LNCaP clone FGC (cell line): Measurements from ENCODE around the gene PDLIM4.

ENCODE experiments used
- DNase-seq: peaks from one replicate; pipeline ENCODE4 v3.0.0-alpha.2; 2011; ENCODE audit warnings: low read depth
- H3K4me3 ChIP-seq: 2 replicates; pipeline ENCODE4 v1.5.1; 2011; ENCODE audit warnings: mild to moderate bottlenecking, low read depth, low read length, control low read depth
- TF ChIP-seq, protein P1 (sequence below): IDR thresholded peaks from 2 replicates; pipeline ENCODE4 v1.5.1; 2012; ENCODE audit warnings: mild to moderate bottlenecking; ENCODE audit not compliant: control insufficient read depth, insufficient read depth; ENCODE audit errors: extremely low read depth

Gene PDLIM4

DNA sequence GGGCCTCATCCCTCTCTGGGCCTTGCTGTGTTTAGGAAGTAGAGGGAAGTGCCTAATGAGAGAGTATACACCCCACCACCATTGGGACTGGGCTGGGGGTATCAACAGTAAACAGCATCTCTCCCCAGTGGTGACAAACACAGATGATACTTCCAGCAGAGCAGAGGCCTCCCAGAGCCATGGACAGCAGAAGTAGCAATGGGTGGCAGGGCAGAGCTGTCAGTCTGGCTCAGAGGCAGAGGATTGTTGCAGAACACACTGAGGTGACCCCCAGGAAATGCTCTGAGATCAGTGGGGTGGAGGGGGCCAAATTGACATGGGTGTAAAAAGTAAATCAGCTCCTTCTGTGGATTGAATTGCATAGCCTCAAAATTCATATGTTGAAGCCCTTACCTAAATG lies 17.7 kb upstream of the PDLIM4 start:
- no peak for DNase-seq
- TF ChIP-seq, protein P1, sequence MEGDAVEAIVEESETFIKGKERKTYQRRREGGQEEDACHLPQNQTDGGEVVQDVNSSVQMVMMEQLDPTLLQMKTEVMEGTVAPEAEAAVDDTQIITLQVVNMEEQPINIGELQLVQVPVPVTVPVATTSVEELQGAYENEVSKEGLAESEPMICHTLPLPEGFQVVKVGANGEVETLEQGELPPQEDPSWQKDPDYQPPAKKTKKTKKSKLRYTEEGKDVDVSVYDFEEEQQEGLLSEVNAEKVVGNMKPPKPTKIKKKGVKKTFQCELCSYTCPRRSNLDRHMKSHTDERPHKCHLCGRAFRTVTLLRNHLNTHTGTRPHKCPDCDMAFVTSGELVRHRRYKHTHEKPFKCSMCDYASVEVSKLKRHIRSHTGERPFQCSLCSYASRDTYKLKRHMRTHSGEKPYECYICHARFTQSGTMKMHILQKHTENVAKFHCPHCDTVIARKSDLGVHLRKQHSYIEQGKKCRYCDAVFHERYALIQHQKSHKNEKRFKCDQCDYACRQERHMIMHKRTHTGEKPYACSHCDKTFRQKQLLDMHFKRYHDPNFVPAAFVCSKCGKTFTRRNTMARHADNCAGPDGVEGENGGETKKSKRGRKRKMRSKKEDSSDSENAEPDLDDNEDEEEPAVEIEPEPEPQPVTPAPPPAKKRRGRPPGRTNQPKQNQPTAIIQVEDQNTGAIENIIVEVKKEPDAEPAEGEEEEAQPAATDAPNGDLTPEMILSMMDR: no peak
- no peak overlapping the region for H3K4me3 ChIP-seq

DNA sequence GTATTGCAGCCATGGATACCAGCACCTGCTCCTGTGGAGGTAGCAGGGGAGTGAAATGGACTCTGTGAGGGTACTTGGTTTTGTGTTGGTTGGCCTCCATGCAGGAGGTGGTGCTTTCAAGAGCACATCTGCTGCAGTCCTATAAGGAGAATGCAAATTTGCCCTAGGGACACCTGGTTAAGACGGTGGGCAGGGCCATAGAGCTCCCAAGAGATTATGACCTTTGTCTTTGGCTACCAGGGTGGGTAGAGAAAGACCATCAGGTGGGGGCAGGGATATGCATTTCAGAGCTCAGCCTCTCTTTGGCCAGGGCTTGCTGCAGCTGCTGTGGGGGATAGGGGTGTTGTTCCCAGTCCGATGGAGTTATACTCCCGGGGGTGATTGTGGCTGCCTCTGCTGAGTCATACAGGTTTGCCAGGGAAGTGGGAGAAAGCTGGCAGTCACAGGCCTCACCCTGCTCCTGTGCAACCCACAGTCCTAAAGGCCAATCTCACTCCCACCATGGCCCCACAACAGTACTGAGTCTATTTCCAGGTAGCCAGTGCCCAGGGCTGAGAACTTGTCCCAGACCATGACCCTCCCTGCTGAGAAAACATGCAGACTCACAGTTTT lies 14.0 kb upstream of the PDLIM4 start:
- TF ChIP-seq, protein P1: no peak

DNA sequence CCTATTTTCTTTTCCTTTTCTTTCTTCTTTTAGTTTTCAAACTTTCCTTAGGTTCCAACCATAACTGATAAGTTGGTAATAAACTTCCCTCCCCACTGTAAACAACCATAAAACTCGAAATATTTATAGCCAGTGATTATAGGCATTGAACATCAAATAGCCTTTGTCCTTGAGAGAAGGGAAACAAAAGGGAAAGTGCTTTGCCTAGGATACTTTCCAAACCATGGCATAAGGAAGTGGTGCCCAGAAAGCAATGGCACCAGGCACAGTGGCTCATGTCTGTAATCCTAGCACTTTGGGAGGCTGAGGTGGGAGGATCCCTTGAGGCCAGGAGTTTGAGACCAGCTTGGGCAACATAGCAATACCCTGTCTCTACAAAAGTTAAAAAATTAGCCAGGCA lies 11.9 kb upstream of the PDLIM4 start:
- H3K4me3 ChIP-seq: no peak overlapping the region
- DNase-seq: no peak

More for the DNA sequence above, 14.0 kb upstream of the PDLIM4 start:
- no peak overlapping the region for H3K4me3 ChIP-seq
- DNase-seq: no peak

DNA sequence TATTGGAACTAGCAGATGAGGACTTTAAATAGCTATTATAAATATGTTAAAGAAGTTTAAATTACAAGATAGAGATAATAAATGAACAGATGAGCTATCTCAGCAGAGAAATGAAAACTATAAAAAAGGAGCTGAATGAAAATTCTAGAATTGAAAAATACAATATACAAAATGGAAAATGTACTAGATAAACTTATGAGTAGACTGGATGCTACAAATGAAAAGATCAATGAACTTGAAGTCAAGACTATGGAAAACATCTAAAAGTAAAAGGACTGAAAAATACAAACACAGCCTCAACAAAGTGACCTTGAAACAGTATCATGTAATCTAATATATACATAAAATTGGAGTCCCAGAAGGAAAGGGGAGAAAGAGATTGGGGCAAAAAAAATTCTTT lies 10.7 kb upstream of the PDLIM4 start:
- TF ChIP-seq, protein P1: no peak
- H3K4me3 ChIP-seq: no peak overlapping the region
- DNase-seq: no peak

More for the DNA sequence above, 11.9 kb upstream of the PDLIM4 start:
- TF ChIP-seq, protein P1: no peak

DNA sequence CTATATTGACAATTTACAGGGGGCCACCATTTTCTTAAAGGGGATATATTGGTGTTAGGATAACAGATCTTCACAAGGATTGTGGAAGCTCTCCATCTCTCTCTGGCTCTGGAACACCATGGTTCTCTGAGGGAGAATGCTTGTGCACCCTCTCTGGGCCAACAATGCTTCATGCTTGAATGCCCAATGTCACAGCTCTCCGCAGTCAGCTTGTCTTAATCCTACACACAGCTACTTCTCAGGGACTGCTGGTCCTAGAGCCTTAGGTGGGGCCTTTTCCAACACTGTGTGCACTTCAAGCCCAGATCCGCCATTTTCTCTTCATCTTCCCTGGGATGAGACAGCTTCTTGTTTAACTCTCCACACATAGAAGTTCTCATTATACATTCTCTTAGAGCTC lies 6.9 kb upstream of the PDLIM4 start:
- no peak overlapping the region for H3K4me3 ChIP-seq
- DNase-seq: no peak
- TF ChIP-seq, protein P1: no peak

DNA sequence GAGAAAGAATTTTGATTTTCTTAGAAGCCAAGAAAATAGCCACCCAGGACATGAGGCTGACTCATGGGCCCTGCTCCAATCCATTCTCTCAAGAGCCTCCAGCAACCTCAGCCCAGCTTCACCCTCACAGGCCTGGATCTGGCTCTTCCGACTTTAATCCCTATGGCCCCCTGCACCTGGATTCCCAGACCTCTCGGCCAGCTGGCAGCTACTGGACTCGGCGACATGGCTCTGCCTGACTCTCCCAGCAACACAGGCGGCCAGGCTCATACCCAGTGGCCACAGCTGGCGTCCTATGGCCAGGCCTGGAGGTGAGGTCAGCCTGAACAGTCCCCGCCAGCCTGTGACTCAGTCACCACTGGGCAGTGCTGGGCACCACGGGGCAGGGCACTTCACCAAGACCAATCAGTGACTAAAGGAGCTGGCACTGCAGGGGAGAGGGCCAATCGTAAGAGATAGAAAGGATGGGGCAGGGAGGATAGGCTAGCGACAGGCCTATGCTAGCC lies 6.2 kb upstream of the PDLIM4 start:
- no peak for DNase-seq
- H3K4me3 ChIP-seq: no peak overlapping the region
- TF ChIP-seq, protein P1: no peak

DNA sequence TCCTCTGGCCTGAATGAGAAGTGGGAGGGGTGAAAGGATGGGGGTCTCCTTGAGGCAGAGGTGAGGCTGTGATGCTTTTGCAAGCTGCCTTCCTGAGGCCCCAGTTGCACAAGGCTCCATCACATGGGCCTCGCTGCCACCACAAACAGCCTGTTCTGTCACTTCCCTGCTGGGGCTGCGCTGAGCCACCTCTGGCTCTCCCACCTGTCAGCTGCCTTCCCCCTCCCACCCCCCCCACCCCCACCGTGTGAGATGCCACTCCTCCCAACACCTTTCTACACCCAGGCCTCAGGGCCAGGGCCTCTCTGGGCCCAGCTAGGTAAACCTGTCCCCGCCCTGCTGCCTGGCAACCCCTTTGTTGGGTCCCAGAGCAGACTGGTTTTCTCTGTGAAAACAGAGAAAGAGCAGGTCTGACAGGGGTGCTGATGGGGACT lies 4.5 kb upstream of the PDLIM4 start:
- TF ChIP-seq, protein P1: no peak
- no peak overlapping the region for H3K4me3 ChIP-seq
- DNase-seq: no peak
